HG03139 (cell line): Measurements from ENCODE around the gene FUT4.
"Not testable (repeated sequence)": the region's sequence is repeated elsewhere in the genome, so short reads cannot be mapped to it uniquely, and the experiment has no call there.

Source experiments
- ATAC-seq: cut with Tn5 transposase; IDR thresholded peaks from one replicate; pipeline ENCODE4 v1.9.1; 2021; ENCODE audit not compliant: unreplicated experiment

The FUT4 gene

DNA sequence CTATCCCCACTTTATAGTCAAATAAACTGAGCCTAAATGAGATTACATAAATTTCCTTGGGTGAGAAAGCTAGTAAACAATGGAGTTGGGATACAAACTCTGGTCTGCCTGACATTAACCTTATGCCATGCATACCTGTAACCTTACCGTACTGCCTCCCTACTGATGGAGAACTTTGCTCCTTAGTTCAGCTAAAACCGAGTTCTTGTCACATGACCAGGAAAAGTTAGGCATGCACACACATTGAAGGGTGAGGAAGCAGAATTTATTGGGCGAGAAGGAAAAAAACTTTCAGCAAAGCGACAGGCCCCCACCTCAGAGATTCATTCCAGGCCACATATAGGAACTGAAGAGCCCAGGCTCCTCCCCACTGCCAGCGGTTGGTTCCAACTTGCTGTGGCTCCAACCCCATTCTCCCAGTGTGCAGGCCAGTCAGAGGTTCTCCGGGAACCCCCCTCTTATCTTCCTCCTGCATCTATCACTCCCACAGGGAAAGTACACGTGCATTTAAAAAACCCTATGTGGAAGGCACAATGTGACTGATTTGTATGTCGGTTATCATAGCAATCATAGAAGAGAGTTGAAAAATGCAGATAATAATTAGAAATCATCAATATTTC lies 20.2 kb downstream of the FUT4 start:
- no peak for ATAC-seq

DNA sequence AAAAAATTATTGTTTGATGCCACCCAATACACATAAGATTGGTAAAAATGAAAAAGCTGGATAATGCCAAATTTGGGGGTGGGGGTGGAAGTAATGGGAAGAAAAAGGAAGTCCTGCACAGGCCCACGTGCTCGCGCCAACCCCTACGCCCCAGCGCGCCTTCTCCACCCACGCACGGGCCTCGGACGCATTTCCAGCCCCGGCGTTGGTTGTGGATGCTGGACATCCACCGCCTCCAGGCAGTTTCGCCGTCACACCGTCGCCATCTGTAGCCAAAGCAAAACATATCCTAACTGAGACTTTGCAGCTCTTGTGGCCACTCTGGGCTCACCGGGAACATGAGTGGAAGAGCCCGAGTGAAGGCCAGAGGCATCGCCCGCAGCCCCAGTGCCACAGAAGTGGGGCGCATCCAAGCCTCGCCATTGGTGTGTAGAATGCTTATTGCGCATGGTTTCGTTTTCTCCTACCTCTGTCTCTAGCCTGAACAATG lies 23.5 kb downstream of the FUT4 start, which contains the start of gene PIWIL4:
TSS of gene PIWIL4 (plus strand) at position 188 of the 490 bp plus-strand sequence. CDS start at position 339, 151 bp downstream.
- no peak for ATAC-seq

DNA sequence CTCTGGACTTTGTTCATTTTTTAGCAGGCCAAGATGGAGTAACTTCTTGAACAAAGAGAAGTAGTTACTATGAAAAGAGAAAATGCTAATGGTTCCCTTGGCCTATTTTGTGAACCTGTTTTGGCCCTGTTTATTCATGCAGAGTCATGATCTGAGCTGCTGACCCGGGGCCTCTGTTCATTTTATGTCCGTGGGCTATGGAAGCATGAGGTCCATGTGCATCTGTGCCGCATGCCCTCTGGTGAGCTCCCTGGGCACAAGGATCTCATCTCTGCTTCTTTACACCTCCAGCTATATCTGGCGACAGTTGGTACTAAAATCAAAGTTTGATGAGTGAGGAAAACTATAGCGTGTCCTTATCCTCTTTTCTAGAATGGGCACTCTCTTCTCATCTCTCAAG lies 24.5 kb downstream of the FUT4 start:
- ATAC-seq: no peak

DNA sequence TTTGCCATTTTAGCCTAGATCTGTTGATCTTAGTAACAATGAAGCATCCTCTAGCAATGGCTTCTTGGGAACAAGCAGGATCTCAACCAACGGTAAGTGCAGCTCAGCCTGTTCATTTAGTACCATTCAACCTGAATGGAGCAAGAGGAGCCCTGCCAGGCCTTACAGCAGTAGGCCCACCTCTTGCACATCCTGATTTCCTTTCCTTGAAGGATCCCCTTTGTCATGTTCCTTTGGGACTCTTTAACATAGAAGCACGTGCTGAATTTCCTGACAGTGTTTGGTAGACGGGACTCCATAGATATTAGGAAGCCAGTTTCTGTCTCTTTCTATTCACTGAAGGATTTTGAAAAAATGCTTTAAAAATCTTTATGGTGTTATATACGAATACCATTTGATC lies 25.0 kb downstream of the FUT4 start:
- no peak for ATAC-seq

DNA sequence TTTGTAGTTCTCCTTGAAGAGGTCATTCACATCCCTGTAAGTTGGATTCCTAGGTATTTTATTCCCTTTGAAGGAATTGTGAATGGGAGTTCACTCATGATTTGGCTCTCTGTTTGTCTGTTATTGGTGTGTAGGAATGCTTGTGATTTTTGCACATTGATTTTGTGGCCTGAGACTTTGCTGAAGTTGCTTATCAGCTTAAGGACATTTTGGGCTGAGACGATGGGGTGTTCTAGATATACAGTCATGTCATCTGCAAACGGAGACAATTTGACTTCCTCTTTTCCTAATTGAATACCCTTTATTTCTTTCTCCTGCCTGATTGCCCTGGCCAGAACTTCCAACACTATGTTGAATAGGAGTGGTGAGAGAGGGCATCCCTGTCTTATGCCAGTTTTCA lies 29.3 kb downstream of the FUT4 start:
- ATAC-seq: not testable (repeated sequence)

DNA sequence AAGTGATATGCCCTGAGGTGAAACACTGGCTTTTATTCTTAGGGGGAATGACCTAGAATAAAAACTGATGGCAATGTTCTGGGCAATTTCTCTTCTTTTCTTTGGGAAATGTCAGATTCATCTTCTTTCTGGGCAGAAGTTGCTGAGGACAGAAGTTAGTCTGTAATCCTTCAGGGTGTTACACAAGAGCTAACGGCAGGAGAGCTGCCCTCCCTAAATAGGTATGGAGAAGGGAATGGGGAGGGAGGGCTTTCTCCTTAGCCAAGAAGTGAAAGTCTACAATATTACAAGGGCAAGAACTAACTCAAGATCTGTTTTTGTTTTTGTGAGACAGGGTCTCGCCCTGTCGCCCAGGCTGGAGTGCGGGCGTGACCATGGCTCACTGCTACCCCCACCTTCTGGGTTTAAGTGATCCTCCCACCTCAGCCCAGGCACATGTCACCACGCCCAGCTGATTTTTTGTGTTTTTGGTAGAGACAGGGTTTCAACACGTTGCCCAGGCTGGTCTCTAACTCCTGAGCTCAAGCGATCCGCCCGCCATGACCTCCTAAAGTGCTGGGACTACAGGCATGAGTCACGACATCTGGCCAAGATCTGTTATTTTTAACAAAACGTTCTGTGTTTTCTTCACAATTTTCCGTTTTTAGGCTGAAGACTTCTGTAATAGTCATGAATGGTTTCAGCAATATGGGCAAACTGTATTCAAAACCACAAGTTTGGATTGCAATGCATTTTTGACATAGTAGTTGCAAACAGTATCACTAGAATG lies 30.7 kb downstream of the FUT4 start:
- no peak for ATAC-seq

DNA sequence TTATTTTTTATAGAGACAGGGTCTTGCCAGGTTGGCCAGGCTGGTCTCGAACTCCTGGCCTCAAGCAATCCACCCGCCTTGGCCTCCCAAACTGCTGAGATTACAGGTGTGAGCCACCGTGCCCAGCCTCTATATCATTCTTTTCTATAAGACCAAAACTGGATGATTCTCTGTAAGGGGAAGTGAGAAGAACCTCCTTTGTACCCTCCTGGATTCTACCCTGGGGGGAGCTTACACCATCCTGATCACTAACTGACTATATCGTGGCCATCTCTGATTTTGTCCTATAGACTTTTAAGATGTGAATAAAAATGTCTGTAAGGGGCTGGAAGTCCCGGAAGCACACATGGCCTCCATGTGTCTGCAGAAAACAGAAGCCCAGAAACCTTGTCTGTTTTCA lies 32.6 kb downstream of the FUT4 start:
- no peak for ATAC-seq

DNA sequence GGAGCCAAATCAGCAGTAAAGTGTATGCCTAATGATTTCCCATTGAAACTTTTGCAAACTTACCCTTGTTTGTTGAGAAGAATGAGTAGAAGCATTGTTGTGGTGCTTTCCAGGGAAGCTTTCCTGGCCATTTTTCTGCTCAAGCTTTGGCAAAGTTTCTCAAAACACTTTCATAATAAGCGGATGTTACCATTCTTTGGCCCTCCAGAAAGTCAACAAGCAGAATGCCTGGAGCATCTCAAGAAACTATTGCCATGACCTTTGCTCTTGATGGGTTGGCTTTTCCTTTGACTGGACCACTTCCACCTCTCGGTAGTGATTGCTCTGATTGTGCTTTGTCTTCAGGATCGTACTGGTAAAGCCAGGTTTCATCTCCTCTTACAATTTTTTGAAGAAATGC lies 34.1 kb downstream of the FUT4 start:
- ATAC-seq: no peak

DNA sequence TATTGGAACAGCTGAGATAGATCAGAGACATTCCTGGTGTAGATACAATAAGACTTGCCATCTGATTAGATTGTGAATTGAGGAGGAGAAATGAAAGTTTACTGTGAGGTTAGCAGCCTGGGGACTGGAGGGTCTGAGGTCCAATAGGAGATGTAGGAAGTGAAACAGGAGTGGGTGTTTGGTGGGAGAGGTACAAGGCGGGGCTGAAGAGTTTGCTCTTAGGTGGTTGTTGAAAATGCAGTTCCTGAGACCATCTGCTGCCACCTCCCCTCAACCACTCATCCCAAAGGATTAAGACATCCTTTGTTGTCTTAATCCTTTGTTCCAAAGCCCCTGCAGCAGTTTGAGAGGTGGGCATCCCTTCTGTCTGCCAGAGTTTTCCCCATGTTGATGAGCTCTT lies 38.2 kb downstream of the FUT4 start:
- ATAC-seq: peak; percentile 51

DNA sequence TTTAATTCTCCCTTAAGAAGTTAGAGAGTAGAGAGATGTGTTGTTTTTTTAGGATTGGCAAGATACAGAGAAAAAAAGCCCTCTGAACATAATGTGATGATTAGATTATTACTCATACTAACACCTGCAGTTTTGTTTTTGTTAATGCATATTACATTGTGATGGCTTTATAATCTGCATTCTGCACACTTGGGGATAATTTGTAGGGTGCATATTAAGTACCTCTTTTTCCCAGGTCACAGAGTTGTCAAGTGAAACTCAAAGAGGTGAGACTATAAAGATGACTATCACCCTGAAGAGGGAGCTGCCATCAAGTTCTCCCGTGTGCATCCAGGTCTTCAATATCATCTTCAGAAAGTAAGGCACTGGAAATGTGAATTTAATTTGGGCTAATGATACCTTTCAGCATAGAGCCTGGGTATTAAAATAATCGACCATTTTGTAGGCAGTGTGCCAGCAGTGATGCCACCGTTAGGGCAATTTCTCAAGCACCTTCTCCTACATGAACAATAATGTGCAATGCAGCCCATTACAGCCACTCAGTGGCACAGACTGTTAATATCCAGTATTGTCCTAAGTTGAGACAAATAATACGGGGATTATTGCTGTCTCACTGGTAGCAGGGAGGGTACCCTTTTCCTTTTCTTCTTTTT lies 39.6 kb downstream of the FUT4 start:
- ATAC-seq: no peak

DNA sequence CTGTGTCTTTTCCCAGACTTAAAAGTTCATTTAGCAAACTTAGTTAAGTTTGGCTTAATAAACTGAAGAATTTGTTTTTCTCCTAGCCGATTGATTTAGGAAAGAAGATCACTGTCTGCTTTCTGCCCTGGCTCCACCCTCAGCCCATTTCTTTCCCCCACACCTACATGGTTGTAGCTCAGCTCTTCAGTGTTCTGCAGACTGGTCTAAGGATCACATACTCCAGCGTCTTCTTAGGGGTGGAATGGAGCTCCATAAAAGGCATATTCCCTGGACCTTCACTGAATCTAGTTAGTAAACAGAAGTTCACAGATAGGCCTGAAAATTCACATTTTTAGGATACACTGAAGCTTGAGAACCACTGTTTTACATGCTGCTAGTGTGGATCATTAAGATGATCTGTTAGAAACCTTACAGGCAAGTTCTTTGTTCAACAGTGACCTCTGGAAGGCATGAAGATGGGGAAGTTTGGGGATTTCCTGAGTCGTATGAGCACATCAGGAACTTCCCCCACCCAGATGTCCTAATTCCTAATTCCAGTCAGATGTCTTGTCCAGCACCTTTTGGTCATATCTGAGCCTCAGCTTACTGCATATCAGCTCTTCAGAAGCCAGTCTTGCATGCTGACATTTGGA lies 40.3 kb downstream of the FUT4 start:
- no peak for ATAC-seq

DNA sequence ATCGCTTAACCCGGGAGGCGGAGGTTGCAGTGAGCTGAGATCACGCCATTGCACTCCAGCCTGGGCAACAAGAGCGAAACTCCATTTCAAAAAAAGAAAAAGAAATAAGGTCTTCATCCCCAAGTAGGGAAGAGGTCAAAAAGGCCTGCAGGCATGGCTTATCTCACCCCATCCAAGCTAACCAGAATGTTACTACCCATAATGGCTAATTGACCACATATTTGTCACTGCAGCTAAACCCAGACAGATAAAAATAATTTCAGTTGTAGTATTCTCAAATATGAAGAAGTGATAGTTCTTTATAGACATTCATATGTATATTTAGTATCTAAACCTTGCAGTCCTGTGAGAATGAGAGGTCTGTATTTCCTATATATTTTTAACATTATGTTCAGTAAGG lies 41.3 kb downstream of the FUT4 start:
- ATAC-seq: no peak

DNA sequence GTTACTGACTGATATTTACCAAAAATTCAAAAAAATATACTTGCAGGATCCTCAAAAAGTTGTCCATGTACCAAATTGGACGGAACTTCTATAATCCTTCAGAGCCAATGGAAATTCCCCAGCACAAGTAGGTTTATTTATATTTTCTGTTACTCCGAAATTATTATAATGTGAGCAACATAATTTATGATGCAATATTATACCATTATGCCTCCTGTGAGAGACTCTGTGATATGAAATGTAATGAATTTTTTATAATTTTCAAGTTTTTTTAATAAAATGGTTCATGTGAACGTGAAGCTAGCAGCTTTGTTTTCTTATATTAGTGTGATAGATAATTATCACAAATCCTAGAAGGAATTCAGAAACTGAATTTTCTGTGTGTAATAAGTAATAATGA lies 41.7 kb downstream of the FUT4 start:
- ATAC-seq: no peak

DNA sequence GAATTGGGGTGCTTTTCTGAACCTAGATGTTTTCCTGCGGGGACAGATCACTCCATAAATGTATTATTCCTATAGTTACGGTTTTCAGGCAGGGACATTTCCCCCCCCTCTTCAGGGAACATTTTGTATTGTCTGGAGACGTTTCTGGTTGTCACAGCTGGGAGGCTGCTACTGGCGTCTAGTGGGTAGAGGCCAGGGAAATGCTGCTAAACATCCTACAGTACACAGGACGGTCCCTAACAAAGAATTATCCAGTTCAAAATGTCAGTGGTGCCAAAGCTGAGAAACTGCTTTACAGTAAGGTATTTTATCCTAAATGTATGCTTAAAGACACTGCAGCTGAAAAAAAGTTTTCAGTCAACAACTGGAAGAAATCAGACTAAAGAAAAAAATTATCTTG lies 42.8 kb downstream of the FUT4 start:
- no peak for ATAC-seq

DNA sequence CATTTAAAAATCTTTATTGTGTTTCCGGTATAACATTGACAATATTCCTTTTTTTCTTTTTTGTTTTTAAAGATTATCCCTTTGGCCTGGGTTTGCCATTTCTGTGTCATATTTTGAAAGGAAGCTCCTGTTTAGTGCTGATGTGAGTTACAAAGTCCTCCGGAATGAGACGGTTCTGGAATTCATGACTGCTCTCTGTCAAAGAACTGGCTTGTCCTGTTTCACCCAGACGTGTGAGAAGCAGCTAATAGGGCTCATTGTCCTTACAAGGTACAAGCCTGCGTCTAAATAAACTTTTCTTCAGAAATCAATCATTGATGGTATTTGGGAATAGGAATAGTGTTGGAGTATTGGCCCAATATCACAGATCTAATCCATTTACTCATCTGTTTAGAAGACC lies 43.3 kb downstream of the FUT4 start:
- no peak for ATAC-seq

DNA sequence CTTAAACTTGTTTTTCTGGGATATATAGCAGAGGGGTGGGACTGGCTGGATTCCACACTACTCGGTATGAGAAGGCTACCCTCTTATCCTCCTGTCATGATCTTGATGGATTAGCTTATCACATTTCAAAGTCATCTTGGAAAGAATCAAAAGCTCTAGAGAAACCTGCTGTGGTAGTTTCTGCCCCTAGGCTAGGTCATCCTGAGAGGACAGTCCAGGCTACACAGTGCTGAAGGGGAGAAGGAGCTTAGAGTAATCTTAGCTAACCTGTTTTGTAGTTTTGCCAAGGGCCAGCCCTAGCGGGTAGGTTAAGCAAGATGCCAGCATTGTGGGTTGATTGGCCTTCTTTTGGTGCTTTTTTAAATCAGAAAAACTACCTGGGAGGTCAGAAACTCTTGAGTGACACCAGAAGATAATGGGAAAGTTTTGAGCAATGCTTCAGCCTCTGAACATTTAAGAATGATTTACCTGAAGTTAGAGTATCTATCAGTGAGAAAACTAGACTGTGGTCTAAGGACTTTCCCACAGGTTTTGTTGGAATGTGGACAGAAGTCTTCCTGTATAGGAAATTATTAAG lies 44.7 kb downstream of the FUT4 start:
- ATAC-seq: no peak

DNA sequence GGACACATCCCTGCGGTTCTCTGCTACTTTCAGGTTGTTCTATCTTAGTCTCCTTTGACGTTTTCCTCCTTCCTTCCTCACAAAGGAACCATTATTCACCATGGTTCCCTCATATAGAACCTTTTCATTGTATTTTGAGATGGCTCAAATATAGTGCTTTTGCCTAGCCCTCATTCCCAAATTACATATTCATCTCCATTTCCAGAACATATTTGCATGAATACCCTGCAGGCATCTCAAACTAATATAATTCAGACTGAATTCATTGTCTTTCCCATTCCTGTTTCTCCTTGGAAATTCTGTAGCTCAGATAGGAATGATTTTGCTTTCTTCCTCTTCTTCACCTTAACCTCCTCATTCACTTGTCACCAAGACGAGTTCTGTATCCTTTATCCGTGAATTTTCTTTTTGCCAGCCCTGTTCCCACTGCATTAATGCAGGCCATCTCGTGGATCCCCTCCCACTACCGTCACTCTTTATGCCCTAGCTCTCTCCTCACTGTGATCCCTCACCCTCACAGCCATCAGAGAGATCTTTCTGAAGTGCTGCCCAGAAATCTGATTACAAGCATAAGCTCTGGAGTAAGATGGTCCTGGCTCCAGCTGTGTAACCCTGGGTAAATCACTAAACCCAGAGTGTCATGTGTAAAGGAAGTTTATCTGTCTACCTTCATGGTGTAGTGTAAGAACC lies 46.8 kb downstream of the FUT4 start:
- no peak for ATAC-seq

DNA sequence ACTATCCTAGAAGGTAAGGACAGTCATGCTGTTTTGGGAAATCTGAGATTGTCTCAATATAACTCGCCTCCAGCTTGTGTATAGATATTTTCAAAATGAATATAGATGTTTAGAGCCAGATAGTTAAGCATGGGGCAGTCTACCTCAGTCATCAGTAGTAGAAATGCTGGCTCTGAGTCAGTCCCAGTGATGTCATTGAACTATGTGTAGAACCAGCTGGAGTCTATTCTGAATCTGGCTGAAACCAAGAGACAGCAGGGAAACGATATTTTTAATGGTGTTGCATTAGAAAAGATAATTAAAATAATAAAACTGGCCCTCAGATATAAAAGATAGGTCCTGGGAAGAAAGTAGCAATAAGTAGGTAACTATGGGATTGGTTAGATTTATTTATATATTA lies 49.3 kb downstream of the FUT4 start:
- peak; percentile 47 for ATAC-seq

DNA sequence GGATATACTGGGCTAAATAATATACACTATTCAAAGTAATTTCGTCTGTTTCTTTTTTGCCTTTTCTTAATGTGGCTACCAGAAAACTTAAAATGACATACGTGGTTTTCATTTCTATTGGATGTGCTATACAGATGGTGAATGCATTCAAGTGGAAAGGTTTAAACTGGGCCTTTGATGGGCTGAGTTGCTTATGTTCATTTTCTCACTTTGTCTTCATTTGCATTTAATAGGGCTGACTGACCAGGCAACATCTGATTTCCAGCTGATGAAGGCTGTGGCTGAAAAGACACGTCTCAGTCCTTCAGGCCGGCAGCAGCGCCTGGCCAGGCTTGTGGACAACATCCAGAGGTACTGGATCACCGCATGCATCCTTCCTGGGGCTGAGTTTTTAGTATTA lies 51.4 kb downstream of the FUT4 start:
- peak; percentile 60 for ATAC-seq

DNA sequence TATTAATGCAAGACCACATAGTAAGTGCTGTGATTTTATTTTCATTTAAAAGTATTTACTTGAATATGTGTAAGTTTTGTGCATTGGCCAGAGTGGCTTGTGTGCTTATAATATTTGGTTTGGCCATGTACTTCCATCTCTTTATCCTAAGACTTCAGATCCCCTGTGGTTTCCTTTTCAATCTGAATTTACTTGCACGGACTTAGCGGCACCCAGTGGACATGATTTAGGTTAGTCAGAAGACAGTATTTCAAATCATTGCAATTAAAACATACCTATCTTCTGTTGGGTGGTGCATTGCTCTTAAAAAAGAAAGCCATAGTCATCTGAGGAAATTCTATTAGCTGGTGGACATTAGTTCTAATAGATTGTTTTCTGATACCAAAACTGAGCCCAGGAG lies 54.2 kb downstream of the FUT4 start:
- ATAC-seq: no peak
